CD4-positive, alpha-beta memory T cell (primary cell): ENCODE data around the gene KDM3A. TPM values are rescaled to one million over a fixed set of nuclear protein-coding genes. Genes with fewer than 3 reads are reported as not detected.

Experiments
- CTCF ChIA-PET: fragments of 350-600 bp; sonication (Branson Sonifier 250); formaldehyde crosslinking; loops from one replicate; lab custom pipeline; 2021; ENCODE audit warnings: inconsistent platforms; ENCODE audit not compliant: partially characterized antibody; lab: Charles Lee
- POLR2A ChIA-PET: fragments of 350-600 bp; sonication (Branson Sonifier 250); formaldehyde crosslinking; loops from one replicate; lab custom pipeline; 2021; ENCODE audit not compliant: partially characterized antibody; lab: Charles Lee
- DNase-seq, 5 donors: peaks; one replicate each; pipeline versions ENCODE4 v3.0.0 to v3.0.0-alpha.2; 2020 to 2022; ENCODE audit warnings: mixed read lengths in 1 of 5
- H3K27ac ChIP-seq: one replicate; pipeline ENCODE4 v1.7.0; 2013; ENCODE audit warnings: low read depth, low read length
- H3K27me3 ChIP-seq: 2 replicates; pipeline ENCODE4 v1.7.0; 2013; ENCODE audit warnings: mild to moderate bottlenecking, low read length, moderate library complexity; ENCODE audit not compliant: insufficient read depth
- H3K36me3 ChIP-seq: 2 replicates; pipeline ENCODE4 v1.7.0; 2013; ENCODE audit warnings: mild to moderate bottlenecking, low read length, moderate library complexity; ENCODE audit not compliant: insufficient read depth
- H3K4me1 ChIP-seq: 2 replicates; pipeline ENCODE4 v1.7.0; 2013; ENCODE audit warnings: mild to moderate bottlenecking, low read length, moderate library complexity; ENCODE audit not compliant: insufficient read depth
- H3K4me3 ChIP-seq, 2 donors: one replicate each; pipeline ENCODE4 v1.7.0; 2013; ENCODE audit warnings: low read length in 2 of 2, mild to moderate bottlenecking in 1 of 2
- H3K9me3 ChIP-seq, 2 donors: one replicate each; pipeline ENCODE4 v1.7.0; 2013; ENCODE audit warnings: low read length in 2 of 2, control low read depth in 1 of 2; ENCODE audit not compliant: control insufficient read depth in 1 of 2
- H3K27ac Mint-ChIP-seq, 7 donors: one replicate each; pipeline ENCODE4 v1.8.0; 2020 to 2021; ENCODE audit warnings: mixed read lengths in 7 of 7, mild to moderate bottlenecking in 6 of 7, inconsistent platforms in 3 of 7, moderate library complexity in 3 of 7
- H3K27me3 Mint-ChIP-seq, 2 donors: one replicate each; pipeline ENCODE4 v1.8.0; 2020 to 2021; ENCODE audit warnings: mixed read lengths in 2 of 2
- H3K36me3 Mint-ChIP-seq, 2 donors: one replicate each; pipeline ENCODE4 v1.8.0; 2020 to 2021; ENCODE audit warnings: mixed read lengths in 2 of 2, inconsistent platforms in 1 of 2, mild to moderate bottlenecking in 1 of 2
- H3K4me1 Mint-ChIP-seq, 4 donors: one replicate each; pipeline ENCODE4 v1.8.0; 2020 to 2021; ENCODE audit warnings: mixed read lengths in 4 of 4, mild to moderate bottlenecking in 1 of 4
- H3K4me3 Mint-ChIP-seq, 8 donors: one replicate each; pipeline ENCODE4 v1.8.0; 2020 to 2021; ENCODE audit warnings: mixed read lengths in 8 of 8, mild to moderate bottlenecking in 7 of 8, moderate library complexity in 6 of 8, inconsistent platforms in 3 of 8
- H3K9me3 Mint-ChIP-seq, 8 donors: one replicate each; pipeline ENCODE4 v1.8.0; 2020 to 2021; ENCODE audit warnings: mixed read lengths in 8 of 8, mild to moderate bottlenecking in 5 of 8, inconsistent platforms in 3 of 8, moderate library complexity in 1 of 8
- intact Hi-C: fragments of 100-400 bp; cut with micrococcal nuclease; formaldehyde crosslinking; loops from one replicate; pipeline ENCODE4 v1.15.1; 2023
- polyA plus RNA-seq, 2 donors: library from polyadenylated mRNA; unstranded; fragments of 300-500 nt; fragmentation: Illumina TruSeq; gene quantifications; one replicate each; pipeline ENCODE4 v1.2.3, GENCODE V29; 2021
- total RNA-seq, 2 experiments: library from RNA; stranded (reverse); gene quantifications; one replicate each; pipeline ENCODE4 v1.2.3, GENCODE V29; 2021

Gene KDM3A
- total and polyA plus RNA-seq, 4 experiments from 2014 or later, result 17.2 to 164 (median 99.1) TPM

- peak overlapping the region; percentile 98 to 99 (median 99) for H3K27ac Mint-ChIP-seq
- H3K4me1 Mint-ChIP-seq, result peaks cover 54 to 80% (median 69%) of the 10 kb centered on the region in 4 donors
- H3K27me3 ChIP-seq, result no peaks in the 10 kb centered on the region
- H3K9me3 ChIP-seq, result peaks cover 6 to 9% of the 10 kb centered on the region in 2 donors
- H3K36me3 ChIP-seq, result no peaks in the 10 kb centered on the region
- intact Hi-C loops, result loop anchor here (2.0 to 10.0 kb wide), 4 partner anchors 25 to 1091 kb away; partner anchors contain the start of genes ELMOD3, RETSAT and TMEM150A
- peaks cover 66% of the 10 kb centered on the region for H3K4me1 ChIP-seq
- peak overlapping the region; percentile 94 to 95 for H3K4me3 ChIP-seq
- DNase-seq, result no peak
- peaks cover 0 to 9% of the 10 kb centered on the region in 2 donors for H3K27me3 Mint-ChIP-seq
- peaks cover 3 to 21% (median 18%) of the 10 kb centered on the region in 8 donors for H3K9me3 Mint-ChIP-seq
- CTCF ChIA-PET, result no interaction called here
- peak overlapping the region in 7 of 8 donors; percentile 94 to 99 (median 97) for H3K4me3 Mint-ChIP-seq
- H3K36me3 Mint-ChIP-seq, result peaks cover 39 to 64% of the 10 kb centered on the region in 2 donors
- POLR2A ChIA-PET, result interaction anchor here (1.7 to 4.4 kb wide), 8 partner anchors 12 to 258 kb away, joined by 7 to 62 read pairs (median 32); partner anchors contain the start of gene CHMP3
- H3K27ac ChIP-seq, result peak overlapping the region; percentile 83
These were observed 2.6 kb downstream of the KDM3A start for GRCh38 chr2:86443631-86444350.

GRCh38 chr2:86445436-86445835 lies 4.3 kb downstream of the KDM3A start:
- Histone ChIP-seq H3K4me3 (no peak overlapping the region), H3K4me1 (peaks cover 74% of the 10 kb centered on the region), H3K27ac (no peak overlapping the region), H3K36me3 (peaks cover 13% of the 10 kb centered on the region), H3K27me3 (no peaks in the 10 kb centered on the region), H3K9me3 (no peaks in the 10 kb centered on the region)
- POLR2A ChIA-PET, result interaction anchor here (0.7 kb wide), 1 partner anchor 130 kb away, joined by 3 read pairs; no protein-coding TSS in a partner anchor
- Mint-ChIP-seq H3K4me3 (peak overlapping the region in 7 of 8 donors; percentile 19 to 74 (median 45)), H3K36me3 (peaks cover 46 to 76% of the 10 kb centered on the region in 2 donors), H3K9me3 (peaks cover 2 to 8% (median 4%) of the 10 kb centered on the region in 8 donors), H3K27ac (peak overlapping the region; percentile 3 to 99 (median 62)), H3K27me3 (peaks cover 0 to 8% of the 10 kb centered on the region in 2 donors), H3K4me1 (peaks cover 64 to 93% (median 81%) of the 10 kb centered on the region in 4 donors)
- DNase-seq, result no peak
- CTCF ChIA-PET, result no interaction called here
- intact Hi-C loops, result loop anchor here (10.0 kb wide), 1 partner anchor 221 kb away; no protein-coding TSS in a partner anchor

GRCh38 chr2:86446060-86446459 lies 4.9 kb downstream of the KDM3A start:
- H3K27ac Mint-ChIP-seq, result peak overlapping the region in 1 of 7 donors; percentile 99
- Histone ChIP-seq H3K36me3 (peaks cover 20% of the 10 kb centered on the region), H3K27me3 (no peaks in the 10 kb centered on the region), H3K27ac (no peak overlapping the region), H3K4me1 (peaks cover 74% of the 10 kb centered on the region), H3K4me3 (no peak overlapping the region), H3K9me3 (no peaks in the 10 kb centered on the region)
- DNase-seq, result no peak
- peaks cover 67 to 92% (median 79%) of the 10 kb centered on the region in 4 donors for H3K4me1 Mint-ChIP-seq
- H3K27me3 Mint-ChIP-seq, result peaks cover 0 to 2% of the 10 kb centered on the region in 2 donors
- peak overlapping the region in 3 of 8 donors; percentile 15 to 74 (median 20) for H3K4me3 Mint-ChIP-seq
- ChIA-PET CTCF (no interaction called here), POLR2A (no interaction called here)
- intact Hi-C loops, result loop anchor here (10.0 kb wide), 1 partner anchor 221 kb away; no protein-coding TSS in a partner anchor
- H3K9me3 Mint-ChIP-seq, result peaks cover 0 to 2% (median 0%) of the 10 kb centered on the region in 8 donors
- peaks cover 50 to 76% of the 10 kb centered on the region in 2 donors for H3K36me3 Mint-ChIP-seq

DNA sequence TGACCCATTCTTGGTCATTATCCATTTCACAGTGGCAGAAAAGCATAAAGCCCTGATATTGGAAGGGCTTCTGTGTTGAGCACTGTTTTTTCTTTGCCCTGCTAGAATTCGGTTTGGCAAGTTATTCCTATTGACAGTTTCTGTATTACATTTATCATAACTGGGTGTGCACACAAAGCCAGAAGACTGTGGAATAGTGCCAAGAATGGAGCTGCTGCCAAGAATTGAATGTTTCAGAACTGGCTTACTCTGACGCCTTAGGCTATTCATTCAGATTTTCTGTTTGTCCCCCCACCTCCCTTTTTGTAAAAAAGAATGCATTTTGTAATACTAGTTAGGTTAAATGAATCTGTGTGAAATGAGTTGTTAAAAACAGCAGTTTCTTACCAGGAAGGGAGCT lies 12.7 kb downstream of the KDM3A start:
- H3K4me1 Mint-ChIP-seq, result peaks cover 21 to 31% (median 29%) of the 10 kb centered on the region in 4 donors
- H3K27me3 Mint-ChIP-seq, result no peaks in the 10 kb centered on the region
- ChIA-PET CTCF (no interaction called here), POLR2A (interaction anchor here (3.8 kb wide), 1 partner anchor 12 kb away, joined by 28 read pairs; the partner anchor contains the start of gene KDM3A)
- peaks cover 76 to 88% of the 10 kb centered on the region in 2 donors for H3K36me3 Mint-ChIP-seq
- Histone ChIP-seq H3K4me3 (no peak overlapping the region), H3K27ac (no peak overlapping the region), H3K36me3 (peaks cover 84% of the 10 kb centered on the region), H3K4me1 (peaks cover 8% of the 10 kb centered on the region), H3K27me3 (no peaks in the 10 kb centered on the region), H3K9me3 (no peaks in the 10 kb centered on the region)
- no peak overlapping the region for H3K4me3 Mint-ChIP-seq
- no peaks in the 10 kb centered on the region for H3K9me3 Mint-ChIP-seq
- H3K27ac Mint-ChIP-seq, result no peak overlapping the region
- intact Hi-C loops, result no loop called here
- DNase-seq, result no peak

DNA sequence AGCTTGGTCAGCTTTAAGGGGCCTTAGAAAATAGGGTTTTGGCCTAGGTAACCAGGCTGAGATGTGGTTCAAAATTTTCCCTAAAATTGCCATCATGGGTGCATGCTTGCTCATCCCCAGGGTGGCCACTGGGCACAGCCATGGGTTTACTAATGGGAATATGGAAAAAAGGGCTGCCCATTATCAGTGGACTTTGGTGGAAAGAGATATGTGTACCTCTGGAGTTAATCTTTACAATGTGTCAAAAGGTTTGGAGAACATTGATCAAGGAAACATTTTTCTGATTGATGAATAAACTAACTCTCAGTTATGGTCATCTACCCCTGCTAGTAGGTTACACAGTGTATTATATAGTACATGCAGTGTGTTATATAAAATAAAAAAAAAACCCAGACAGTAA lies 13.1 kb downstream of the KDM3A start:
- Histone ChIP-seq H3K36me3 (peaks cover 86% of the 10 kb centered on the region), H3K9me3 (no peaks in the 10 kb centered on the region), H3K4me3 (no peak overlapping the region), H3K27ac (no peak overlapping the region), H3K27me3 (no peaks in the 10 kb centered on the region), H3K4me1 (peaks cover 4% of the 10 kb centered on the region)
- H3K4me3 Mint-ChIP-seq, result no peak overlapping the region
- no peaks in the 10 kb centered on the region for H3K27me3 Mint-ChIP-seq
- intact Hi-C loops, result no loop called here
- peaks cover 79 to 88% of the 10 kb centered on the region in 2 donors for H3K36me3 Mint-ChIP-seq
- ChIA-PET CTCF (no interaction called here), POLR2A (interaction anchor here (0.6 to 3.8 kb wide), 2 partner anchors 12 to 109 kb away, joined by 3 to 28 read pairs; partner anchors contain the start of genes CHMP3 and KDM3A)
- H3K27ac Mint-ChIP-seq, result no peak overlapping the region
- peaks cover 19 to 30% (median 27%) of the 10 kb centered on the region in 4 donors for H3K4me1 Mint-ChIP-seq
- no peaks in the 10 kb centered on the region for H3K9me3 Mint-ChIP-seq
- no peak for DNase-seq

GRCh38 chr2:86455181-86455580 lies 14.0 kb downstream of the KDM3A start:
- DNase-seq, result no peak
- H3K4me1 ChIP-seq, result no peaks in the 10 kb centered on the region
- H3K4me1 Mint-ChIP-seq, result peaks cover 16 to 25% (median 23%) of the 10 kb centered on the region in 4 donors
- no peaks in the 10 kb centered on the region for H3K9me3 Mint-ChIP-seq
- no peaks in the 10 kb centered on the region for H3K9me3 ChIP-seq
- no peaks in the 10 kb centered on the region for H3K27me3 Mint-ChIP-seq
- peaks cover 86% of the 10 kb centered on the region for H3K36me3 ChIP-seq
- intact Hi-C loops, result no loop called here
- no peak overlapping the region for H3K4me3 ChIP-seq
- H3K27me3 ChIP-seq, result no peaks in the 10 kb centered on the region
- ChIA-PET POLR2A (interaction anchor here (3.8 kb wide), 1 partner anchor 13 kb away, joined by 28 read pairs; the partner anchor contains the start of gene KDM3A), CTCF (no interaction called here)
- no peak overlapping the region for H3K27ac ChIP-seq
- H3K27ac Mint-ChIP-seq, result no peak overlapping the region
- peaks cover 79 to 88% of the 10 kb centered on the region in 2 donors for H3K36me3 Mint-ChIP-seq
- no peak overlapping the region for H3K4me3 Mint-ChIP-seq
